Fibroblast of skin of left biceps (primary cell): ENCODE results near the gene TSC22D4.

Source experiments
- DNase-seq, 2 experiments: peaks; one replicate each; pipeline ENCODE4 v3.0.0-alpha.2; 2013; ENCODE audit warnings: low read depth in 2 of 2

The TSC22D4 gene

GRCh38 chr7:100428967-100429636, 49.9 kb downstream of the TSC22D4 start:
- DNase-seq = peak; percentile 99

- peak; percentile 95 for DNase-seq
These were observed 50.6 kb downstream of the TSC22D4 start, which contains the start of gene ZCWPW1 for GRCh38 chr7:100428199-100428966. TSS of gene ZCWPW1 (minus strand) at chr7:100428703. CDS start at chr7:100420649, 8,054 bp downstream.

DNA sequence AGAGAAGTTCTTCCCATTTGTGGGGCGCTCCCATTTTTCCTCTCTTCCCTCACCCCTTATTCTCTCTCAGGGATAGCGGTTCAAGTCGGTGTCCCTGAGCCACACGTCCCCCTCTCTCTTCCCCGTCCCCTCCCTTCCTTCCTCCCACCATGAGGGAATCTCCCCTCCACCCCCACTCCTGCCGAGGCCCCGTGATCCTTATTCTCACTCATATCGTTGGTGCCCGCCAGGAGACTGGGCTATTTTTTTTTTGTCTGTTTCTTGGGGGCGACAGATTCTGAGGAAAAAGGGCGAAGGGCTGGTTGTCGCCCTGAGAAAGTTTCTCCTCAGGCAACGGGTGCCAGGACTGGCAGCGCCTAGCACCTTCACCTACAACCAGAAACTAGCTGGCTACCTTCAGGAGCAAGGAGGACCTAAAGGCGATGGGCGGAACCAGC, 51.2 kb downstream of the TSC22D4 start:
- DNase-seq = no peak

DNA sequence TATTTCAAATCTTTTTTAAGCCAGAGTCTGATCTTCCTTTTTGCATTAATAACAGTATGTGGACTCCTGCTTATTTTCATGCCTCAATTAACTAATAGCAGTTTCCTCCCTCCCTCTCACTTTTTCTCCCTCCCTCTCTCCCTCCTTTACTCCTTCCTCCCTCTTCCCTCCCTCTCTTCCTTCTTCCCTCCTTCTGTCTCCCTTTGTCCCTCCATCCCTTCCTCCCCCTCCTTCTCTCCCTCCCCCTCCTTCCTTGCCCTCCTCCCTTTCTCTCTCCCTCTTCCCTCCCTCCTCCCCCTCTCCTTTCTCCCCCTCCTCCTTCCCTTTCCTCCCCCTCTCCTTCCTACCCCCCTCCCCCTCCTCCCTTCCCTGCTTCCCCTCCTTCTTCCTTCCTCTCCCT, 52.5 kb downstream of the TSC22D4 start:
- no peak for DNase-seq

- DNase-seq = no peak
These were observed 53.7 kb downstream of the TSC22D4 start for GRCh38 chr7:100425347-100425746.

GRCh38 chr7:100423315-100423714, 55.7 kb downstream of the TSC22D4 start:
- DNase-seq = no peak

GRCh38 chr7:100419660-100420226, 59.3 kb downstream of the TSC22D4 start:
- no peak for DNase-seq

DNA sequence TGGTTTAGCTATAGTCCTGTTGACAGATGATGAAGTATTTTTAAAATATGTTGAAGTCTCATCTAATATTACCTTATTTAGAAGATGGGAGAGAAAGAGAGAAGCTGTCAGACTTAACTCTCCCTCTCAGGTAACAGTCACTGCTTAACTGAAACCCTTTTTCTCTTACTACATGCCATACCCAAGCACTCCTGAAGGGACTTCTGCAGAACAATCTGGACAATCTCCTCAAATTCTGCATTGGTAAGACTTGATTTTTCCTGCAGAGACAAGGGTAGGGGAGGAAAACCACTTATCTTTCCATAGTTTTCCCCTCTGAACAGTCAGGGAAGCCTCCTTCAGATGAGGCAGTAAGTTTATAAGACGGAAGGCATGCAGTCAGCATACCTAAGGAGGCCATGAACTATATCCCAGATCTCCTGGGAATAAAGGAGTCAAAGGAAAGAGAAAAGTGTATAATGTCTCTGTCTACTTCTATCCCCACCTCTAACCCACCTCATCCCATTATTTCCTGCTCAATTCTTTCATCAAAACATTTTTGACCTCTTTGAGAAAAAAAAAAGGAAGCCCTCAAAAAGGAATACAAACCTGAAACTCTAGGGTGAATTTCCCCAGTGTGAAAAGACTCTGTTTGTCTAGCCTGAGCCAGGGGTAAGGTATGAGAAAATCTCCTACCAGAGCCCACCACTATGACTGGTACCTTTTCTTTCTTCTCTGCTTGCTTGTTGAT, 59.9 kb downstream of the TSC22D4 start:
- DNase-seq = no peak
